Measurements from ENCODE around the gene OSBP. TPM values are rescaled to one million over a fixed set of nuclear protein-coding genes. Genes with fewer than 3 reads are reported as not detected.

The OSBP gene
- total and polyA plus RNA-seq, 9 of the 15 experiments (the other 6 are each of a cell fraction or from before 2014, with no cell fraction given) = 11.7 to 49.0 (median 28.7) TPM

DNA sequence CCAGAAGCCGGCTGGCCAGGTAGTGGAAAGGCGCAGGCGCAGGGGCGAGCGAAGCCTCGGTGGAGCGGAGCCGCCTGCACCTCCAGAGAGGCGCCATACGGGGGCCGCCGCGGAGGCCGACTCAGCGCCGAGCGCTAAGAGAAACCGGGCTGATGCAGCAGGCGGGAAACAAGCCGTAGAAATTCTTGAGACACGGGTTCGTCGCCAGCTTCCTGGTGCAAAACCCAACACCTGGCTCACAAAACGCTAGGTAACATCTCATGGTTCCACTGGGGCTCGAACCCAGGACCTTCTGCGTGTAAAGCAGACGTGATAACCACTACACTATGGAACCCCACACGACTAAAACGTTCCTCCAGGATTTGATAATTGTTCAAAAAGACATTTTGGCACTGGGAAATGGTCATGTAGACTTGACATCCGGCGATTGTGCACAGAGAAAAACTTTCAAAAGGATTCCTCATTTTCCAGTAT, 65.2 kb downstream of the OSBP start (continued):
- TF ChIP-seq ZNF507 (tag; conservative IDR thresholded peaks at IDR 0.05) (no peak), TSC22D4 (tag; IDR thresholded peaks at IDR 0.05) (no peak), ZNF586 (CRISPR knock-in tag; conservative IDR thresholded peaks at IDR 0.05) (no peak), HEY1 (CRISPR knock-in tag; IDR thresholded peaks at IDR 0.05; ENCODE audit: borderline replicate concordance) (no peak), KLF1 (tag; IDR thresholded peaks at IDR 0.05) (no peak), PTTG1 (tag; IDR thresholded peaks at IDR 0.05; ENCODE audit: low read depth) (no peak), TAL1 (IDR thresholded peaks at IDR 0.05) (peak; percentile 18; the same call in 1 of the 2 replicates), GATA2 (CRISPR knock-in tag; IDR thresholded peaks at IDR 0.05) (no peak), GTF2E2 (tag; IDR thresholded peaks at IDR 0.05) (no peak; the same call in 1 of the 2 replicates), SUPT5H (IDR thresholded peaks at IDR 0.05) (no peak; the same call in 1 of the 2 replicates)
- TF ChIP-seq, protein P1, sequence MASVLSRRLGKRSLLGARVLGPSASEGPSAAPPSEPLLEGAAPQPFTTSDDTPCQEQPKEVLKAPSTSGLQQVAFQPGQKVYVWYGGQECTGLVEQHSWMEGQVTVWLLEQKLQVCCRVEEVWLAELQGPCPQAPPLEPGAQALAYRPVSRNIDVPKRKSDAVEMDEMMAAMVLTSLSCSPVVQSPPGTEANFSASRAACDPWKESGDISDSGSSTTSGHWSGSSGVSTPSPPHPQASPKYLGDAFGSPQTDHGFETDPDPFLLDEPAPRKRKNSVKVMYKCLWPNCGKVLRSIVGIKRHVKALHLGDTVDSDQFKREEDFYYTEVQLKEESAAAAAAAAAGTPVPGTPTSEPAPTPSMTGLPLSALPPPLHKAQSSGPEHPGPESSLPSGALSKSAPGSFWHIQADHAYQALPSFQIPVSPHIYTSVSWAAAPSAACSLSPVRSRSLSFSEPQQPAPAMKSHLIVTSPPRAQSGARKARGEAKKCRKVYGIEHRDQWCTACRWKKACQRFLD (CRISPR knock-in tag; IDR thresholded peaks at IDR 0.05) = no peak; the same call in 1 of the 2 replicates
- TF ChIP-seq, protein P2, sequence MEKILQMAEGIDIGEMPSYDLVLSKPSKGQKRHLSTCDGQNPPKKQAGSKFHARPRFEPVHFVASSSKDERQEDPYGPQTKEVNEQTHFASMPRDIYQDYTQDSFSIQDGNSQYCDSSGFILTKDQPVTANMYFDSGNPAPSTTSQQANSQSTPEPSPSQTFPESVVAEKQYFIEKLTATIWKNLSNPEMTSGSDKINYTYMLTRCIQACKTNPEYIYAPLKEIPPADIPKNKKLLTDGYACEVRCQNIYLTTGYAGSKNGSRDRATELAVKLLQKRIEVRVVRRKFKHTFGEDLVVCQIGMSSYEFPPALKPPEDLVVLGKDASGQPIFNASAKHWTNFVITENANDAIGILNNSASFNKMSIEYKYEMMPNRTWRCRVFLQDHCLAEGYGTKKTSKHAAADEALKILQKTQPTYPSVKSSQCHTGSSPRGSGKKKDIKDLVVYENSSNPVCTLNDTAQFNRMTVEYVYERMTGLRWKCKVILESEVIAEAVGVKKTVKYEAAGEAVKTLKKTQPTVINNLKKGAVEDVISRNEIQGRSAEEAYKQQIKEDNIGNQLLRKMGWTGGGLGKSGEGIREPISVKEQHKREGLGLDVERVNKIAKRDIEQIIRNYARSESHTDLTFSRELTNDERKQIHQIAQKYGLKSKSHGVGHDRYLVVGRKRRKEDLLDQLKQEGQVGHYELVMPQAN (IDR thresholded peaks at IDR 0.05; ENCODE audit: borderline replicate concordance) = no peak
- TF ChIP-seq, protein P3, sequence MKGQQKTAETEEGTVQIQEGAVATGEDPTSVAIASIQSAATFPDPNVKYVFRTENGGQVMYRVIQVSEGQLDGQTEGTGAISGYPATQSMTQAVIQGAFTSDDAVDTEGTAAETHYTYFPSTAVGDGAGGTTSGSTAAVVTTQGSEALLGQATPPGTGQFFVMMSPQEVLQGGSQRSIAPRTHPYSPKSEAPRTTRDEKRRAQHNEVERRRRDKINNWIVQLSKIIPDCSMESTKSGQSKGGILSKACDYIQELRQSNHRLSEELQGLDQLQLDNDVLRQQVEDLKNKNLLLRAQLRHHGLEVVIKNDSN (CRISPR knock-in tag; IDR thresholded peaks at IDR 0.05) = no peak
- TF ChIP-seq, protein P4, sequence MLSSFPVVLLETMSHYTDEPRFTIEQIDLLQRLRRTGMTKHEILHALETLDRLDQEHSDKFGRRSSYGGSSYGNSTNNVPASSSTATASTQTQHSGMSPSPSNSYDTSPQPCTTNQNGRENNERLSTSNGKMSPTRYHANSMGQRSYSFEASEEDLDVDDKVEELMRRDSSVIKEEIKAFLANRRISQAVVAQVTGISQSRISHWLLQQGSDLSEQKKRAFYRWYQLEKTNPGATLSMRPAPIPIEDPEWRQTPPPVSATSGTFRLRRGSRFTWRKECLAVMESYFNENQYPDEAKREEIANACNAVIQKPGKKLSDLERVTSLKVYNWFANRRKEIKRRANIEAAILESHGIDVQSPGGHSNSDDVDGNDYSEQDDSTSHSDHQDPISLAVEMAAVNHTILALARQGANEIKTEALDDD (IDR thresholded peaks at IDR 0.05) = no peak; the same call in 1 of the 2 replicates
- TF ChIP-seq, protein P5, sequence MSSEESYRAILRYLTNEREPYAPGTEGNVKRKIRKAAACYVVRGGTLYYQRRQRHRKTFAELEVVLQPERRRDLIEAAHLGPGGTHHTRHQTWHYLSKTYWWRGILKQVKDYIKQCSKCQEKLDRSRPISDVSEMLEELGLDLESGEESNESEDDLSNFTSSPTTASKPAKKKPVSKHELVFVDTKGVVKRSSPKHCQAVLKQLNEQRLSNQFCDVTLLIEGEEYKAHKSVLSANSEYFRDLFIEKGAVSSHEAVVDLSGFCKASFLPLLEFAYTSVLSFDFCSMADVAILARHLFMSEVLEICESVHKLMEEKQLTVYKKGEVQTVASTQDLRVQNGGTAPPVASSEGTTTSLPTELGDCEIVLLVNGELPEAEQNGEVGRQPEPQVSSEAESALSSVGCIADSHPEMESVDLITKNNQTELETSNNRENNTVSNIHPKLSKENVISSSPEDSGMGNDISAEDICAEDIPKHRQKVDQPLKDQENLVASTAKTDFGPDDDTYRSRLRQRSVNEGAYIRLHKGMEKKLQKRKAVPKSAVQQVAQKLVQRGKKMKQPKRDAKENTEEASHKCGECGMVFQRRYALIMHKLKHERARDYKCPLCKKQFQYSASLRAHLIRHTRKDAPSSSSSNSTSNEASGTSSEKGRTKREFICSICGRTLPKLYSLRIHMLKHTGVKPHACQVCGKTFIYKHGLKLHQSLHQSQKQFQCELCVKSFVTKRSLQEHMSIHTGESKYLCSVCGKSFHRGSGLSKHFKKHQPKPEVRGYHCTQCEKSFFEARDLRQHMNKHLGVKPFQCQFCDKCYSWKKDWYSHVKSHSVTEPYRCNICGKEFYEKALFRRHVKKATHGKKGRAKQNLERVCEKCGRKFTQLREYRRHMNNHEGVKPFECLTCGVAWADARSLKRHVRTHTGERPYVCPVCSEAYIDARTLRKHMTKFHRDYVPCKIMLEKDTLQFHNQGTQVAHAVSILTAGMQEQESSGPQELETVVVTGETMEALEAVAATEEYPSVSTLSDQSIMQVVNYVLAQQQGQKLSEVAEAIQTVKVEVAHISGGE (CRISPR knock-in tag; IDR thresholded peaks at IDR 0.05) = no peak
- TF ChIP-seq, protein P6, sequence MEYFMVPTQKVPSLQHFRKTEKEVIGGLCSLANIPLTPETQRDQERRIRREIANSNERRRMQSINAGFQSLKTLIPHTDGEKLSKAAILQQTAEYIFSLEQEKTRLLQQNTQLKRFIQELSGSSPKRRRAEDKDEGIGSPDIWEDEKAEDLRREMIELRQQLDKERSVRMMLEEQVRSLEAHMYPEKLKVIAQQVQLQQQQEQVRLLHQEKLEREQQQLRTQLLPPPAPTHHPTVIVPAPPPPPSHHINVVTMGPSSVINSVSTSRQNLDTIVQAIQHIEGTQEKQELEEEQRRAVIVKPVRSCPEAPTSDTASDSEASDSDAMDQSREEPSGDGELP (CRISPR knock-in tag; IDR thresholded peaks at IDR 0.05; ENCODE audit: borderline replicate concordance) = peak; percentile 85
- TF ChIP-seq, protein P7, sequence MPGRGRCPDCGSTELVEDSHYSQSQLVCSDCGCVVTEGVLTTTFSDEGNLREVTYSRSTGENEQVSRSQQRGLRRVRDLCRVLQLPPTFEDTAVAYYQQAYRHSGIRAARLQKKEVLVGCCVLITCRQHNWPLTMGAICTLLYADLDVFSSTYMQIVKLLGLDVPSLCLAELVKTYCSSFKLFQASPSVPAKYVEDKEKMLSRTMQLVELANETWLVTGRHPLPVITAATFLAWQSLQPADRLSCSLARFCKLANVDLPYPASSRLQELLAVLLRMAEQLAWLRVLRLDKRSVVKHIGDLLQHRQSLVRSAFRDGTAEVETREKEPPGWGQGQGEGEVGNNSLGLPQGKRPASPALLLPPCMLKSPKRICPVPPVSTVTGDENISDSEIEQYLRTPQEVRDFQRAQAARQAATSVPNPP (IDR thresholded peaks at IDR 0.05; ENCODE audit: borderline replicate concordance, insufficient read depth, insufficient read length) = no peak

All from K562 (cell line).